HepG2 (cell line): ENCODE results near the gene HAP1. TPM values are rescaled to one million over a fixed set of nuclear protein-coding genes. Genes with fewer than 3 reads are reported as not detected.

Experiments
- CENPT ChIP-seq: sonication (generic); formaldehyde crosslinking; IDR thresholded peaks from 2 replicates; pipeline ENCODE4 v1.8.0; 2022; ENCODE audit warnings: low read depth, mild to moderate bottlenecking, moderate library complexity, missing genetic modification reagents
- EHMT2 ChIP-seq: fragments of 200-600 bp; sonication (generic); IDR thresholded peaks from 2 replicates; pipeline ENCODE4 v1.7.0; 2017; ENCODE audit warnings: antibody characterized with exemption, low read depth, low read length, borderline replicate concordance
- FOXP4 ChIP-seq: sonication (generic); formaldehyde crosslinking; IDR thresholded peaks from 2 replicates; pipeline ENCODE4 v1.4.0; 2020; ENCODE audit warnings: missing genetic modification reagents
- GZF1 ChIP-seq: sonication (generic); formaldehyde crosslinking; IDR thresholded peaks from 2 replicates; pipeline ENCODE4 v1.5.1; 2020; ENCODE audit warnings: mild to moderate bottlenecking, missing genetic modification reagents
- IRX3 ChIP-seq: sonication (generic); formaldehyde crosslinking; IDR thresholded peaks from 2 replicates; pipeline ENCODE4 v1.8.1; 2023; ENCODE audit warnings: mild to moderate bottlenecking, low read depth, missing genetic modification reagents, borderline replicate concordance
- MAF1 ChIP-seq: sonication (generic); formaldehyde crosslinking; IDR thresholded peaks from 2 replicates; pipeline ENCODE4 v1.5.0; 2020; ENCODE audit warnings: missing genetic modification reagents, borderline replicate concordance
- TGIF2 ChIP-seq: IDR thresholded peaks from 2 replicates; pipeline ENCODE4 v1.6.1; 2016; ENCODE audit warnings: control low read depth, missing compliant biosample characterization
- ZBTB7B ChIP-seq: sonication (generic); formaldehyde crosslinking; IDR thresholded peaks from 2 replicates; pipeline ENCODE4 v1.4.0; 2020; ENCODE audit warnings: missing genetic modification reagents
- ZMYM2 ChIP-seq: sonication (generic); formaldehyde crosslinking; IDR thresholded peaks from 2 replicates; pipeline ENCODE4 v1.8.0; 2022; ENCODE audit warnings: mild to moderate bottlenecking, missing genetic modification reagents
- ZNF101 ChIP-seq: sonication (generic); formaldehyde crosslinking; IDR thresholded peaks from 2 replicates; pipeline ENCODE4 v1.4.0; 2020; ENCODE audit warnings: mild to moderate bottlenecking, low read depth, missing genetic modification reagents, borderline replicate concordance
- ZNF232 ChIP-seq: sonication (generic); formaldehyde crosslinking; IDR thresholded peaks from 2 replicates; pipeline ENCODE4 v1.4.0; 2020; ENCODE audit warnings: missing genetic modification reagents, borderline replicate concordance
- ZNF253 ChIP-seq: sonication (generic); formaldehyde crosslinking; IDR thresholded peaks from 2 replicates; pipeline ENCODE4 v1.8.0; 2022; ENCODE audit warnings: mild to moderate bottlenecking, missing genetic modification reagents, borderline replicate concordance
- ZNF567 ChIP-seq: sonication (generic); formaldehyde crosslinking; IDR thresholded peaks from 2 replicates; pipeline ENCODE4 v1.8.1; 2023; ENCODE audit warnings: mild to moderate bottlenecking, missing genetic modification reagents, borderline replicate concordance
- ZNF891 ChIP-seq: sonication (generic); formaldehyde crosslinking; IDR thresholded peaks from 2 replicates; pipeline ENCODE4 v1.5.0; 2020; ENCODE audit warnings: mild to moderate bottlenecking, missing genetic modification reagents
- polyA plus RNA-seq, 8 experiments: library from polyadenylated mRNA; depleted of rRNA in 3 of 8; stranded (reverse) in 7 of 8; unstranded in 1 of 8; fragments of >200 nt; fragmentation: Illumina TruSeq in 4 of 8; extraction: Trizol in 4 of 8; gene quantifications; 2 replicates each; pipeline versions ENCODE4 v1.2.1 to v1.2.3, GENCODE V29; 2011 to 2016; ENCODE audit warnings: low read depth in 4 of 8, missing spikeins in 1 of 8, mixed read lengths in 1 of 8; ENCODE audit not compliant: insufficient read depth in 1 of 8
- total RNA-seq, 5 experiments: library from RNA; depleted of rRNA; stranded (reverse); fragments of >200 nt; fragmentation: Illumina TruSeq; extraction: Trizol; gene quantifications; 2 replicates each; pipeline ENCODE4 v1.2.3, GENCODE V29; 2016; ENCODE audit warnings: low read depth in 1 of 5
- TF ChIP-seq, protein P1 (sequence below): sonication (generic); formaldehyde crosslinking; IDR thresholded peaks from 2 replicates; pipeline ENCODE4 v1.9.0; 2022; ENCODE audit warnings: low read depth, missing genetic modification reagents
- TF ChIP-seq, protein P2 (sequence below): sonication (generic); formaldehyde crosslinking; IDR thresholded peaks from 2 replicates; pipeline ENCODE4 v1.4.0; 2020; ENCODE audit warnings: missing genetic modification reagents
- TF ChIP-seq, protein P3 (sequence below): sonication (generic); formaldehyde crosslinking; IDR thresholded peaks from 2 replicates; pipeline ENCODE4 v1.4.0; 2020; ENCODE audit warnings: mild to moderate bottlenecking, low read depth, missing genetic modification reagents
- TF ChIP-seq, protein P4 (sequence below): sonication (generic); formaldehyde crosslinking; conservative IDR thresholded peaks from 2 replicates; pipeline ENCODE4 v1.4.0; 2020; ENCODE audit warnings: missing genetic modification reagents

The HAP1 gene
- total and polyA plus RNA-seq, 2 of the 13 experiments (the other 11 are each of a cell fraction or from before 2014, with no cell fraction given): 0.07 TPM

- TF ChIP-seq ZNF101 (0 out of 2 replicates have a peak, but pooled peaks have one; percentile 47), ZNF232 (CRISPR knock-in tag) (no peak), ZNF253 (CRISPR knock-in tag) (peak; percentile 19; the same call in 1 of the 2 replicates), GZF1 (CRISPR knock-in tag) (peak; percentile 86; the same call in 1 of the 2 replicates), ZNF891 (CRISPR knock-in tag) (peak; percentile 56; the same call in 1 of the 2 replicates), ZBTB7B (peak; percentile 97), ZNF567 (CRISPR knock-in tag) (peak; percentile 91; the same call in 1 of the 2 replicates), TGIF2 (peak; percentile 73; the same call in 1 of the 2 replicates), EHMT2 (no peak), ZMYM2 (CRISPR knock-in tag) (peak; percentile 97), CENPT (0 out of 2 replicates have a peak, but pooled peaks have one; percentile 43), FOXP4 (CRISPR knock-in tag) (peak; percentile 37; the same call in 1 of the 2 replicates), MAF1 (CRISPR knock-in tag) (no peak), IRX3 (no peak)
- TF ChIP-seq, protein P1, sequence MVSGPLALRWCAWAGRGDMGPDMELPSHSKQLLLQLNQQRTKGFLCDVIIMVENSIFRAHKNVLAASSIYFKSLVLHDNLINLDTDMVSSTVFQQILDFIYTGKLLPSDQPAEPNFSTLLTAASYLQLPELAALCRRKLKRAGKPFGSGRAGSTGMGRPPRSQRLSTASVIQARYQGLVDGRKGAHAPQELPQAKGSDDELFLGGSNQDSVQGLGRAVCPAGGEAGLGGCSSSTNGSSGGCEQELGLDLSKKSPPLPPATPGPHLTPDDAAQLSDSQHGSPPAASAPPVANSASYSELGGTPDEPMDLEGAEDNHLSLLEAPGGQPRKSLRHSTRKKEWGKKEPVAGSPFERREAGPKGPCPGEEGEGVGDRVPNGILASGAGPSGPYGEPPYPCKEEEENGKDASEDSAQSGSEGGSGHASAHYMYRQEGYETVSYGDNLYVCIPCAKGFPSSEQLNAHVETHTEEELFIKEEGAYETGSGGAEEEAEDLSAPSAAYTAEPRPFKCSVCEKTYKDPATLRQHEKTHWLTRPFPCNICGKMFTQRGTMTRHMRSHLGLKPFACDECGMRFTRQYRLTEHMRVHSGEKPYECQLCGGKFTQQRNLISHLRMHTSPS (CRISPR knock-in tag): peak; percentile 60; the same call in 1 of the 2 replicates
- TF ChIP-seq, protein P2, sequence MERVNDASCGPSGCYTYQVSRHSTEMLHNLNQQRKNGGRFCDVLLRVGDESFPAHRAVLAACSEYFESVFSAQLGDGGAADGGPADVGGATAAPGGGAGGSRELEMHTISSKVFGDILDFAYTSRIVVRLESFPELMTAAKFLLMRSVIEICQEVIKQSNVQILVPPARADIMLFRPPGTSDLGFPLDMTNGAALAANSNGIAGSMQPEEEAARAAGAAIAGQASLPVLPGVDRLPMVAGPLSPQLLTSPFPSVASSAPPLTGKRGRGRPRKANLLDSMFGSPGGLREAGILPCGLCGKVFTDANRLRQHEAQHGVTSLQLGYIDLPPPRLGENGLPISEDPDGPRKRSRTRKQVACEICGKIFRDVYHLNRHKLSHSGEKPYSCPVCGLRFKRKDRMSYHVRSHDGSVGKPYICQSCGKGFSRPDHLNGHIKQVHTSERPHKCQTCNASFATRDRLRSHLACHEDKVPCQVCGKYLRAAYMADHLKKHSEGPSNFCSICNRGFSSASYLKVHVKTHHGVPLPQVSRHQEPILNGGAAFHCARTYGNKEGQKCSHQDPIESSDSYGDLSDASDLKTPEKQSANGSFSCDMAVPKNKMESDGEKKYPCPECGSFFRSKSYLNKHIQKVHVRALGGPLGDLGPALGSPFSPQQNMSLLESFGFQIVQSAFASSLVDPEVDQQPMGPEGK (CRISPR knock-in tag): 0 out of 2 replicates have a peak, but pooled peaks have one; percentile 36
- TF ChIP-seq, protein P3, sequence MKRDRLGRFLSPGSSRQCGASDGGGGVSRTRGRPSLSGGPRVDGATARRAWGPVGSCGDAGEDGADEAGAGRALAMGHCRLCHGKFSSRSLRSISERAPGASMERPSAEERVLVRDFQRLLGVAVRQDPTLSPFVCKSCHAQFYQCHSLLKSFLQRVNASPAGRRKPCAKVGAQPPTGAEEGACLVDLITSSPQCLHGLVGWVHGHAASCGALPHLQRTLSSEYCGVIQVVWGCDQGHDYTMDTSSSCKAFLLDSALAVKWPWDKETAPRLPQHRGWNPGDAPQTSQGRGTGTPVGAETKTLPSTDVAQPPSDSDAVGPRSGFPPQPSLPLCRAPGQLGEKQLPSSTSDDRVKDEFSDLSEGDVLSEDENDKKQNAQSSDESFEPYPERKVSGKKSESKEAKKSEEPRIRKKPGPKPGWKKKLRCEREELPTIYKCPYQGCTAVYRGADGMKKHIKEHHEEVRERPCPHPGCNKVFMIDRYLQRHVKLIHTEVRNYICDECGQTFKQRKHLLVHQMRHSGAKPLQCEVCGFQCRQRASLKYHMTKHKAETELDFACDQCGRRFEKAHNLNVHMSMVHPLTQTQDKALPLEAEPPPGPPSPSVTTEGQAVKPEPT (CRISPR knock-in tag): 0 out of 2 replicates have a peak, but pooled peaks have one; percentile 14
- TF ChIP-seq, protein P4, sequence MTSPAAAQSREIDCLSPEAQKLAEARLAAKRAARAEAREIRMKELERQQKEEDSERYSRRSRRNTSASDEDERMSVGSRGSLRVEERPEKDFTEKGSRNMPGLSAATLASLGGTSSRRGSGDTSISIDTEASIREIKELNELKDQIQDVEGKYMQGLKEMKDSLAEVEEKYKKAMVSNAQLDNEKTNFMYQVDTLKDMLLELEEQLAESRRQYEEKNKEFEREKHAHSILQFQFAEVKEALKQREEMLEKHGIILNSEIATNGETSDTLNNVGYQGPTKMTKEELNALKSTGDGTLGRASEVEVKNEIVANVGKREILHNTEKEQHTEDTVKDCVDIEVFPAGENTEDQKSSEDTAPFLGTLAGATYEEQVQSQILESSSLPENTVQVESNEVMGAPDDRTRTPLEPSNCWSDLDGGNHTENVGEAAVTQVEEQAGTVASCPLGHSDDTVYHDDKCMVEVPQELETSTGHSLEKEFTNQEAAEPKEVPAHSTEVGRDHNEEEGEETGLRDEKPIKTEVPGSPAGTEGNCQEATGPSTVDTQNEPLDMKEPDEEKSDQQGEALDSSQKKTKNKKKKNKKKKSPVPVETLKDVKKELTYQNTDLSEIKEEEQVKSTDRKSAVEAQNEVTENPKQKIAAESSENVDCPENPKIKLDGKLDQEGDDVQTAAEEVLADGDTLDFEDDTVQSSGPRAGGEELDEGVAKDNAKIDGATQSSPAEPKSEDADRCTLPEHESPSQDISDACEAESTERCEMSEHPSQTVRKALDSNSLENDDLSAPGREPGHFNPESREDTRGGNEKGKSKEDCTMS: no peak
These were observed 38.2 kb upstream of the HAP1 start (continued) for GRCh38 chr17:41772586-41773189.
